ENCODE data around the gene GRXCR1. TPM values are rescaled to one million over a fixed set of nuclear protein-coding genes. Genes with fewer than 3 reads are reported as not detected.

Gene GRXCR1
- total RNA-seq (not detected), polyA plus RNA-seq (not detected)
- long read RNA-seq, donor 1, result 0 reads
- long read RNA-seq, donor 2, result 0 reads
- long read RNA-seq, donor 3, result 0 reads
- long read RNA-seq, donor 4, result 0 reads

DNA sequence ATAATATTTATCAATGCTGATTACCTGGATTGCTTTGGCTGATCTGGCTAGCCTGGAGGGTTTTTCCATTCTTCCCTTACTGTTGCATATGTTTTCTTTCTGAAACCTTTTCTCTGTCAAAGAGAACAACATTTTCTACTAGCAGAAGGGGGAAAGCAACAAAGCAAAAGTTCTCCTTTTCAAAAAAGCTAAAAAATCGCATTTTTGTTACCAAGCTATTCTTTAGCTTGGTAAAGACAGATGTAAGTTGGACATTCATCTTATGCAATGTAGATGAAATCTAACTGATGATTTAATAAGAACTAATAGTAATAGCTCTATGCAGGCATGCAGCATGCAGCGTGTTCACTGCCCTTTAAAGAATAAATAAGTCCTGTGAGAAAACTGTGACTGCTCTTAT, at the start of gene GRXCR1:
Gene GRXCR1 (plus strand): TSS at position 301 of the 400 bp plus-strand sequence. CDS start 554 bp downstream, outside the sequence.
- no peak within 1 kb of the TSS for H3K4me3 ChIP-seq (ENCODE audit: low read length)
- H3K27me3 ChIP-seq (ENCODE audit: control insufficient read depth, insufficient read depth), result no peaks in the 10 kb centered on the region
- no peaks in the 10 kb centered on the region for H3K4me1 ChIP-seq (ENCODE audit: control insufficient read depth, insufficient read depth, low read length)
- 69% methylated on average over 2 of the region's 2 CpGs for WGBS
- H3K9me3 ChIP-seq (ENCODE audit: control insufficient read depth, low read length), result no peaks in the 10 kb centered on the region
- DNase-seq (no peak), ATAC-seq (no peak)
- H3K27ac ChIP-seq (ENCODE audit: low read length), result no peak within 1 kb of the TSS
- intact Hi-C loops (cut with DNase I), result no loop called here

DNA sequence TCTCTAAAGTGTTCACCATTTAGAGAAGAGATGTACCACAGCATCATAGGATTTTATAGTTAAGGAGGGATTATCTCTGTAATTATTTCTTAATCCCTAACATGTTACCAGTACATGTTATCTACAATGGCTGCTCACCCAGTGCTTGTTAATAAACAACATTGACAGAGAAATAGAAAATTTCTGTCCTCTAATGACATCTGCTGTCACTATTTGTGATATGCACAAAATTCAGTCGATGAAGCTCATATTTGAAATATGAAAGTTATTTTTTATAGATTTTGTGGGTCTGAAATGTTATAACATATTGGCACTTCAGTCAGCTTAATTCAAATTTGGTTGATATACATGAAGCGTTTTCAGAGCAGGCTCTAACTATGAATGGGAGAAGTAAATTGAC, 48.8 kb upstream of the GRXCR1 start:
- H3K9me3 ChIP-seq (ENCODE audit: control insufficient read depth, low read length), result no peaks in the 10 kb centered on the region
- no peak for DNase-seq
- no peaks in the 10 kb centered on the region for H3K4me1 ChIP-seq (ENCODE audit: control insufficient read depth, insufficient read depth, low read length)
- WGBS, result 73% methylated on average over 2 of the region's 2 CpGs
- no peak overlapping the region for H3K4me3 ChIP-seq (ENCODE audit: low read length)
- intact Hi-C loops (cut with DNase I), result no loop called here
- no peak for ATAC-seq
- H3K27me3 ChIP-seq (ENCODE audit: control insufficient read depth, insufficient read depth), result no peaks in the 10 kb centered on the region
- no peak overlapping the region for H3K27ac ChIP-seq (ENCODE audit: low read length)

DNA sequence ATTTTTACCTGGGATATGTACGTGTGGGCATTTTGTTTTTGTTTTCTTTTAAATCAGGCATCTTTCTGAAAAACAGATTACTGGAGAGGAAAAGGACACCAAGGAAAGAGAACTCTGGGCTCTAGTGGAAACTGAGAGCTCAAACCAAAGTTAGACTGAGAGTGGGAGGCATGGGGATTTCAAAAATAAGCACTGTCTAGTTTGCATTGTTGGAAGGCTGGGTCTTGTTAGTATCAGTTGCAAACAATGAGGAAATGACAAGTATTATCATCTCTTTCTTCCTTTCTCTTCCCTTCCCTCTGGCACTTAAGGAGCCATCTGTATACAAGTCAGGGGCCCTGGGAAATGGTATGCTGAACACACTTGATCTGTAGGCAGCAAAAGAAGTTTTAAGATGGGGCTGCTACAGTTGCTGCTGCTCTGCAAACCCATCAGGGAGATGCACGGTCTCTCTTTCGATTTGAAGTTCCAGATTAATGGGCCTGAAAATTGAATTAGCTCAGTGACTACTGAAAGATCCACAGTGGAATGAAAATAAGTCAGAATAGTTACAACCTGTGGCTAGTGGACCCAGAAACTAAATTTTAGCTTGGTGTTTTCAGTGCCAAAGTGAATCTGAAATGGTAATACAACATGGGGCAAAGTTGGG, 48.0 kb upstream of the GRXCR1 start:
- Histone ChIP-seq H3K27me3 (ENCODE audit: control insufficient read depth, insufficient read depth) (no peaks in the 10 kb centered on the region), H3K9me3 (ENCODE audit: control insufficient read depth, low read length) (no peaks in the 10 kb centered on the region), H3K27ac (ENCODE audit: low read length) (no peak overlapping the region), H3K4me3 (ENCODE audit: low read length) (no peak overlapping the region), H3K4me1 (ENCODE audit: control insufficient read depth, insufficient read depth, low read length) (no peaks in the 10 kb centered on the region)
- WGBS, result 72% methylated on average over 3 of the region's 3 CpGs
- no peak for DNase-seq
- ATAC-seq, result no peak
- intact Hi-C loops (cut with DNase I), result no loop called here

DNA sequence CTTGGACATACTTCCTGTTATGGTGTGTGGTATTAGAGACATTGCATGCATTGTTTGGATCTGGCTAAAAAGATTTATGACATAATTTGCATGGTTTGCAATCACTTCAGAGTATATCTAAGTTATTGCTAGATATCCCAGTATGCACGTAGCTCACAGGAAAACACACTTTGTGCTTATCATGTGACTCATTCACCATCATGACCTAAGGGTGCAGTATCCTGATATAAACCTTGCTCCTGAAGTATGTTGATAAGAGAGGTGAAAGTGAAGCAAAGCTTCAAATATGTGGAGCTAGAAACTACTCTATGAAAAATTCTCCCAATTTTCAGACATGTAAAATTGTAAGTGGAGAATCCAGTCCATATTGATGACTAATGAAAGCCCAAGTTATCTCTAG, 46.9 kb upstream of the GRXCR1 start:
- Histone ChIP-seq H3K27me3 (ENCODE audit: control insufficient read depth, insufficient read depth) (no peaks in the 10 kb centered on the region), H3K27ac (ENCODE audit: low read length) (no peak overlapping the region), H3K4me1 (ENCODE audit: control insufficient read depth, insufficient read depth, low read length) (no peaks in the 10 kb centered on the region), H3K9me3 (ENCODE audit: control insufficient read depth, low read length) (no peaks in the 10 kb centered on the region), H3K4me3 (ENCODE audit: low read length) (no peak overlapping the region)
- intact Hi-C loops (cut with DNase I), result no loop called here
- WGBS, result 4% methylated on average over 1 of the region's 1 CpG
- no peak for ATAC-seq
- no peak for DNase-seq

DNA sequence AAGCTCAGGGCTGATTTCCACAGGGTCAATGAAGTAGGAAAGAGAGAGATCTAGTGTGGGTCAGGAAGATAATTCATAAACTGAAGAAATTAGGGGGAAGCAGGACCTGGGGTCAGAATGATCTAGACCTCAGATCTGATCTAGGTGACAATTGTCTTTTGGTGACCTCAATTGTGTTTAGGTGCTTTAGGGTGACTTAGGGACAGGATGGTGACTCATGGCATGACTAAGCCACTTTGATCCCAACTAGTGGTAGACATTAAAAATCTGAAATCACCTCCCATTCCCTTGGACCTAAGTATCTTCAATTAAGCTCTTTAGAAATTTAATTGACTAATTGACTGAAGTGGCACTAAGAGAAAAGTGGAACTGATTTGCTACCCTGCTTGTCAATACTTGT, 36.7 kb upstream of the GRXCR1 start:
- no peaks in the 10 kb centered on the region for H3K27me3 ChIP-seq (ENCODE audit: control insufficient read depth, insufficient read depth)
- H3K4me3 ChIP-seq (ENCODE audit: low read length), result no peak overlapping the region
- no peaks in the 10 kb centered on the region for H3K9me3 ChIP-seq (ENCODE audit: control insufficient read depth, low read length)
- H3K27ac ChIP-seq (ENCODE audit: low read length), result no peak overlapping the region
- DNase-seq, result no peak
- no peak for ATAC-seq
- intact Hi-C loops (cut with DNase I), result no loop called here
- H3K4me1 ChIP-seq (ENCODE audit: control insufficient read depth, insufficient read depth, low read length), result no peaks in the 10 kb centered on the region

DNA sequence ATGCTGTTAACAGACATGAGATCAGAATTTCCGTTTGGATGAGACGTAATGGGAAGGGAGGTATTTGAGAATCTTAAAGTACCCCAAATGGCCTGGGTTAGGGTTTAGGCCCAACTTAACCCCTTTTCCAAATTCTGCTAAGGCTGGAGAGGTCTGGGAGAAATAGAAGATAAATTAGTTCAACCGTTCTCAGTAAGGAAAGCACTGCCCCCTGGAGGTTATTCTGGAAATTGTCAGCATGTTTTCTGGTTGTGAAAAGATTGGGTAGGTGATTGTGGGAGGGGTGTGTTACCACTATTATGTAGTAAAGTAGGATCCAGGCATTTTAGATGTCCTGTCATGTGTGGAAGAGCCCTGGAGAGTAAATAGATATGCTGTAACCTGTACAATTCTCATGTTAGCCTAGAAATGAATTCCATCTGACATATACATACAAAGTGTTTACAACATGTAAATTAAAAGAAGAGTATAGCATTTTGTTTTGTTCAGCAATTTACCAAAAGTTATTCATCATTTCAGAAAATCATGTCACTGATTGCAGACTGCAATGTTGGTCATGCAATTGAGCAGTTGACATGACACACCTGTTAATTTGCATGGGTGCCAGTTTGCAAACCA, 26.8 kb upstream of the GRXCR1 start:
- WGBS, result 5% methylated on average over 3 of the region's 3 CpGs
- intact Hi-C loops (cut with DNase I), result loop anchor here in 3 of 4 donors (5.0 to 10.0 kb wide), 2 partner anchors 298 to 301 kb away; no protein-coding TSS in a partner anchor
- ATAC-seq, result peak in 1 of 2 donors; percentile 36
- no peaks in the 10 kb centered on the region for H3K4me1 ChIP-seq (ENCODE audit: control insufficient read depth, insufficient read depth, low read length)
- no peak overlapping the region for H3K4me3 ChIP-seq (ENCODE audit: low read length)
- H3K27me3 ChIP-seq (ENCODE audit: control insufficient read depth, insufficient read depth), result no peaks in the 10 kb centered on the region
- no peaks in the 10 kb centered on the region for H3K9me3 ChIP-seq (ENCODE audit: control insufficient read depth, low read length)
- no peak overlapping the region for H3K27ac ChIP-seq (ENCODE audit: low read length)
- peak in 1 of 3 donors; percentile 26 for DNase-seq

DNA sequence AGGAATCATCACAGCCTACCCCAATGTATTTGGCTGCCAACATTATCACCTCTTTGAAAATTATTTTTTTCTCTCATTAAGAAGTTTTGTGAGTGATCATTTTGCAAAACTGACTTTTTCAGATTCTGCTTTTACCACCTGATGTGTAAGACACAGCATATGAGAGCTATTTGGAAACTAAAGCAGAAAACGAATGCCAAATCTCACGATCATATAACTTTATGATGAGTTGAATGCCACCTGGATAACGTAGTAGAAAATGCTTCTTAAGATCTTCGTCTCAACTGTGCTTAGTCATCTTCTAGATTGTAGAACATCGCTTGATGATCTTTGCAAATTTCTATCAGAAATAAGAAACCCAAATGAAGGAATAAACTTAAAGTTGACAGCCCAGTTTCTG, 21.3 kb upstream of the GRXCR1 start:
- Histone ChIP-seq H3K27me3 (ENCODE audit: control insufficient read depth, insufficient read depth) (no peaks in the 10 kb centered on the region), H3K9me3 (ENCODE audit: control insufficient read depth, low read length) (no peaks in the 10 kb centered on the region), H3K4me3 (ENCODE audit: low read length) (no peak overlapping the region), H3K27ac (ENCODE audit: low read length) (no peak overlapping the region), H3K4me1 (ENCODE audit: control insufficient read depth, insufficient read depth, low read length) (no peaks in the 10 kb centered on the region)
- WGBS, result 62% methylated on average over 5 of the region's 5 CpGs
- ATAC-seq (no peak), DNase-seq (no peak)
- intact Hi-C loops (cut with DNase I), result no loop called here

DNA sequence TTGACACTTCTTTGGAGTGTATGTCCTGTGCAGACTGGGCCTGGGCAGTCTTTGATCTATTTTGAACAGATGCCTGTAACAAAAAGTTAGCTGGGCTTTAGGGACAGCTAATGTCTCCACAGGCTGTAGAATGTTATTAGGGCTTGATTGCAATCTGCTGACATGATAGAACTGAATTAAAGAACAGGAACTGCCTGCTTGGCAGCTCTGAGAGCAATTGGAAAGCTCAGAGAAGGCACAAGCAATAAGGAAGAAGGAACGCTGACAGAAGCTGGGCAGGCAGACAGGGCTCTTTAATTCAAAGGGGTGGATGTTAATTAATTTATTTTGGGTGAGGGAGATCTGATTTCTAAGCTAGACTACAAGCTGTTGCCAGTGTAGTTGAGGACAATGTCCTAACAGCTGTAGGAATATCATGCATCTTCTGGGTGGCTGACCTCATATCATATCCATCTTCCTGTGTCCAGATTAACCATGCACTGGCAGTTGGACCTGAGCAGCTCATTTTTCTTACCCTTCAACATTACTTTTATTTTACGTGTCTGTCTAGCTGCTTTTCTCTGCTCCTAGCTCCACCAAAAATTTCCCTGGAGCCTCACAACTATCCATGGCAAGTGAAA, 20.7 kb upstream of the GRXCR1 start:
- no peak for ATAC-seq
- 34% methylated on average over 2 of the region's 2 CpGs for WGBS
- intact Hi-C loops (cut with DNase I), result no loop called here

DNA sequence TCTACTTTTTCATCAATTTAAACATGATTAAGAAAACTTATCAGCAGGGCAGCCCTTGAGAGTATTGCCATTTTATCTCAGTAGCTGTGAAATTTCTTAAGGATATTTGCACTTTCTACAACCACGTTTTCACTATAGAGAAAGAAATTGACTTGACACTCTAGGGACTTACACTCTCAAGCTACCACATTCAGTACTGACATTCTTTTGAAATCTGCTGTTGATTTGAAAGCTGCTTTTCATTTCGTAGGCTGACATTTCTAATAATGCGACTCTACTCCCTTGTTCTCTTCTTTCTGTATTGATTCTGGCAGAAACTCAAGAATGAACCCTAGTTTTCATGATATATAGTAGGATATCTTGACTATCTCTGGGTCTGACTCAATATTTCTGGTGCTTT, 13.7 kb upstream of the GRXCR1 start:
- DNase-seq, result no peak
- H3K27ac ChIP-seq (ENCODE audit: low read length), result no peak overlapping the region
- intact Hi-C loops (cut with DNase I), result no loop called here
- H3K4me3 ChIP-seq (ENCODE audit: low read length), result no peak overlapping the region
- no peaks in the 10 kb centered on the region for H3K9me3 ChIP-seq (ENCODE audit: control insufficient read depth, low read length)
- no peak for ATAC-seq
- H3K4me1 ChIP-seq (ENCODE audit: control insufficient read depth, insufficient read depth, low read length), result no peaks in the 10 kb centered on the region
- no peaks in the 10 kb centered on the region for H3K27me3 ChIP-seq (ENCODE audit: control insufficient read depth, insufficient read depth)
- 49% methylated on average over 3 of the region's 3 CpGs for WGBS

More for the DNA sequence above, 20.7 kb upstream of the GRXCR1 start:
- Histone ChIP-seq H3K27ac (ENCODE audit: low read length) (no peak overlapping the region), H3K9me3 (ENCODE audit: control insufficient read depth, low read length) (no peaks in the 10 kb centered on the region), H3K27me3 (ENCODE audit: control insufficient read depth, insufficient read depth) (no peaks in the 10 kb centered on the region), H3K4me3 (ENCODE audit: low read length) (no peak overlapping the region), H3K4me1 (ENCODE audit: control insufficient read depth, insufficient read depth, low read length) (no peaks in the 10 kb centered on the region)
- peak in 1 of 3 donors; percentile 26 for DNase-seq

DNA sequence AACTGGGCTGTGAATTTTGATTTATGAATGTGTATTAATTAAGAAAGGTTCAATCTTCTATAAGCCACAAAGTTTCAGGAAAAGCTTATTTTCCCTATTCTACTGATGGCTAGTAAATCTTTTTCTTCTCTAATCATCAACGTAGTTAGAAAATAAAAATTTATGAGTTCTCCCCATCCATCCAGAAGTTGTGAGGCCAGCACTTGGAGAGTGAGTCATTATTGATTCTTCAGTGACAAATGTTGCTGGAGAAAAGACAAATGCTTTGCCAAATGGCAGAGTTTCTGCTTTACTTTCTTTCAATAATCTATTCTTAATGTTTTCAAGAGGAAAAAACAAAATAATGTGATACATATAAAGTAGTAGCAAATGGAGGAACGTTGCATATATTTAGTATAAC, 11.3 kb upstream of the GRXCR1 start:
- no peaks in the 10 kb centered on the region for H3K9me3 ChIP-seq (ENCODE audit: control insufficient read depth, low read length)
- WGBS, result 50% methylated on average over 2 of the region's 2 CpGs
- H3K27me3 ChIP-seq (ENCODE audit: control insufficient read depth, insufficient read depth), result no peaks in the 10 kb centered on the region
- no peak for DNase-seq
- no peak for ATAC-seq
- H3K4me3 ChIP-seq (ENCODE audit: low read length), result no peak overlapping the region
- H3K4me1 ChIP-seq (ENCODE audit: control insufficient read depth, insufficient read depth, low read length), result no peaks in the 10 kb centered on the region
- no peak overlapping the region for H3K27ac ChIP-seq (ENCODE audit: low read length)
- intact Hi-C loops (cut with DNase I), result no loop called here

DNA sequence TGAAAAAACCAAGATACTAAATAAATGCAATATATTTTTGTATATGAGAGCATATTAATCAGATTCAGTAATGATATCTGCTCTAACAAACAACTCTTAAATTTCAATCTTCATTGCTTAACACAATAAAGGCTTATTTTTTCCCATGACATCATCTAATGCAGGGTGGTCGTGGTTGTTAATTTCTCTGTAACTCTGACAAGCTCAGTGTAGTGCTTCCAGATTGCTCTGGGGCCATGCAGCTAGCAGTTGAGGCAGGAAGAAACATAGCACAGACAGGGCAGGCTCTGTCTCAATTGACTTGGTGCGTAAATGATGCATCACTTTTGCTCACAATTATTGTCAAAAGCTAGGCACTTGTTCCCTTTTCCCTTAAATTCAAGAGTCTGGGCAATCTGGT, 869 bp upstream of the GRXCR1 start:
- Histone ChIP-seq H3K27me3 (ENCODE audit: control insufficient read depth, insufficient read depth) (no peaks in the 10 kb centered on the region), H3K4me3 (ENCODE audit: low read length) (no peak overlapping the region), H3K27ac (ENCODE audit: low read length) (no peak overlapping the region), H3K4me1 (ENCODE audit: control insufficient read depth, insufficient read depth, low read length) (no peaks in the 10 kb centered on the region), H3K9me3 (ENCODE audit: control insufficient read depth, low read length) (no peaks in the 10 kb centered on the region)
- ATAC-seq (no peak), DNase-seq (no peak)
- WGBS, result 57% methylated on average over 2 of the region's 2 CpGs
- intact Hi-C loops (cut with DNase I), result no loop called here
